ENCODE data around the gene PRIMA1.
"Not testable (repeated sequence)": the region's sequence is repeated elsewhere in the genome, so short reads cannot be mapped to it uniquely, and the experiment has no call there.

PRIMA1 gene, protein sequence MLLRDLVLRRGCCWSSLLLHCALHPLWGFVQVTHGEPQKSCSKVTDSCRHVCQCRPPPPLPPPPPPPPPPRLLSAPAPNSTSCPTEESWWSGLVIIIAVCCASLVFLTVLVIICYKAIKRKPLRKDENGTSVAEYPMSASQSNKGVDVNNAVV

GRCh38 chr14:93788293-93788542, at the start of gene PRIMA1:
Gene PRIMA1 (minus strand): TSS chr14:93788485. CDS start chr14:93787718, 767 bp downstream.
- no peak for DNase-seq (ENCODE audit: low read depth in 2 of 2)

DNA sequence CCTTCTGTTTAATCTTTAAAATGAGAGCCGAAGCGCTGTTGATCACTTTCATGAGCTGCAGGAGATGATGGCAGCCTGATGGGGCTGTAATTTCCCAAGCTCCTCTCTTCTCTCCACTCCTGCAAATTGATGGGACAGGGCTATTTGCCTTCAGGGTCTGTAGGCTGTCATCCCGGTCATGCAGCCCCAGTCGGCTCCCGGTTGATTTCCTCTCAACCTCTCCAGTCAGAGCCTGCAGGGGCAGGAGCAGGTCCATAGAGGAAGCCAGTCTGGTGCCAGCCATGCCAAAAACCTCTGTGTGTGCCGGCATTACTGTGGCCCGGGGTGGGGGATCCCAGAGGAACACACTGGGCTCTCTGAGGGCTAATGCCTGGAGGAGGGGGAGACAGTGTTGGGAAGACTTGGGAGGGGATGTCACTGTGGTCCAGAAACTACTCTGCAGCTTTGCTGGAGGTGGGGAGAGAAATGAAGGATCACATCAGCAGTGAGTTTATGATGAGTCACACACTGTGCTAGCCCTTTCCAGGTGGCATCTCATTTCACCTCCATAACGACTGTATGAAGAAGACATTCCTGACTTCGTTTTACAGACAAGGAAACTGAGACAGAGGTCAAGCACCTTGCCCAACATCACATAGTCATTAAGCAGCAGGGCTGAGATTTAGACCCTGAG, 46.5 kb upstream of the PRIMA1 start:
- no peak for DNase-seq (ENCODE audit: low read depth in 2 of 2)

DNA sequence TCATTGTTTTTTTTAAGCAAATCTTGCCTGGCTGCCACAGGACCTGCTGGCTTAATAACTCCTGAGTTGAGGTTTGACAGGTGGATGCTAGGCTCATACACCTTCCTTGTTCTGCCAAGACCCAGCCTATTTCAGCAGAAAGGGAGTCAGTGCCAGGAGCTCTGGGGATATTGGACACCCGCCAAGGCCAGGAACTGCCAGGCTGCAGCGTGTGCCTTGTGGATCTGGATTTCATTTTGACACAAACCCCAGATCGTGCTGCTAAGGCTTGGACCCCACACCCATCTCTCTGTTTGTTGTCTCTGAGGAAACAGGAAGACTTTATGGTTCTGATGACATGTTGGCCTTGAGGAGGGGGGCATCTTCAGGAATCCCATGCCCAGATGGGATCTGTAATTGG, 44.4 kb upstream of the PRIMA1 start:
- no peak for DNase-seq (ENCODE audit: low read depth in 2 of 2)

DNA sequence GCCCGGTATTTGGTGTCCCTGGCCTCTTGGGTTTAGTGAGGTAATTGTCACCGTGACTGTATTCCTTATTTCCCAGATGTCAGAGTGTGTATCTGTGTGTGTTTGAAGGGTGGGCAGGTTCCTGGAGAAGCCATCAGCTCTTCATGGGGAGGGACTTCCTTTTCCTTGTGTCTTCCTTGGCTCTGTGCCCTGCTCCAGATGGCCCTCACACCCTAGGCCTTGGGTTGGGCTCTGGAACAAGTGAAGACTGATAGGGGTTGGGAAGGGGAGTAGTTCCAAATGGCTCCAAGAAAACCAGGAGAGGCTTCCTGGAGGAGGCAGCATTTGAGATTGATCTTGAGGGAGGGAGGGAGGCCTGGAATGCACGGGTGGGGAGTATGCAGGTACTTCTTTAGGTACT, 43.8 kb upstream of the PRIMA1 start:
- DNase-seq (ENCODE audit: low read depth in 2 of 2) = no peak

GRCh38 chr14:93830753-93831461, 42.6 kb upstream of the PRIMA1 start:
- DNase-seq (ENCODE audit: low read depth in 2 of 2) = no peak

GRCh38 chr14:93829839-93830481, 41.7 kb upstream of the PRIMA1 start:
- no peak for DNase-seq (ENCODE audit: low read depth in 2 of 2)

DNA sequence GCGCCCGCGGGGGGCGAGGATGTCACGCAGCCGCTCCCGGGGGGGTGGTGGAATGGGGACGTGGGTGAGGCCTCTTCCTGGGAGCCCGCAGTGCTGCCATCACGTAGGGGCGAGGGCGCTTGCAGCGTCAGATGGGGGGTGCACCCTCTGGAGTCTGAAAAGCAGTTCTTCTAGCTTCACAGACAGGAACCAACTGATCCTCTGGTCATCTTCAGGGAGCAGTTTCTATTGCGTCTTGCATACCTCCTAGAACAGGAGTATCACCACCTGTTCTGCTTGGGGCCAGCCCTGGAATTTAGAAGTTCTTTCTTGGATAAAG, 36.9 kb upstream of the PRIMA1 start:
- no peak for DNase-seq (ENCODE audit: low read depth in 2 of 2)

- DNase-seq (ENCODE audit: low read depth in 2 of 2) = no peak
These were observed 36.4 kb upstream of the PRIMA1 start for GRCh38 chr14:93824518-93825234.

DNA sequence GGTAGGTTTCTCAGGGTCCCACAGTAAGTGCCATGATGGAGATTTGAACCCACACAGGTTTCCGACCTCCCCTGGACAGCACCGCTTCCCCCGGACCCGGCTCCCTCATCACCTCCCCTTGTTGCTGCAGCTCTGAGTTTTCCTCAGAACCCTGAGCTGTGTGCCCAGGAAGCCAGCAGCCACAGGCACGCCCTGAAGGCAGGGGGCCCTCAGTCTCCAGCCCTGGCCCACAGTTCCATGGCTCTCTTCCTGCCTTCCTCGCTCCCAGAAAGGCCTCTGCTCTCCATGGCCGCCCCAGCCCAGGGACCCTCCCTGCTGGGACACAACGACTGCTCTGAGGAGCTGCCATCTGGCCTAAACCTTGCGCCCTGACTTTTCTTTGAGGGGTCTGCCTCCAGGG, 35.8 kb upstream of the PRIMA1 start:
- no peak for DNase-seq (ENCODE audit: low read depth in 2 of 2)

- no peak for DNase-seq (ENCODE audit: low read depth in 2 of 2)
These were observed 32.8 kb upstream of the PRIMA1 start for GRCh38 chr14:93821051-93821450.

- DNase-seq (ENCODE audit: low read depth in 2 of 2) = no peak
These were observed 30.6 kb upstream of the PRIMA1 start for GRCh38 chr14:93818857-93819256.

DNA sequence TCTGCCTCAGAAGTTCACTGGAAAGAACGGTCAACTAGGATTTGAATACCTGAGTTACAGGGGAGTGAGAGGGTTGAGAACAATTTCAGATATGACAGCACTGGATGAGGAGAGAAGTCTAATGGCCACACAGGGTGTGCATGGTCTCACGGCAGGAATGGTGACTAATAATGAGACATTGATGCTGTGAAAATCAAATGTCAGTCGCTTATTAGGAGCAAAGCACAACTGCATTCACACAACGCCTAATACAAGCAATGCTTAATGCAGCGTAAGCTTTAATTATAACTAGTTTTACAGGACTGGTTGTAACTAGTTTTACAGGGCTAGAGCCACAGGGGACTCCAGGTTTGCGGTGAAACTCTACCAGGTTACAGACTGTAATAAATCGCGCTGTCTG, 23.4 kb upstream of the PRIMA1 start:
- no peak for DNase-seq (ENCODE audit: low read depth in 2 of 2)

- no peak for DNase-seq (ENCODE audit: low read depth in 2 of 2)
These were observed 22.7 kb upstream of the PRIMA1 start for GRCh38 chr14:93811020-93811419.

- not testable (repeated sequence) for DNase-seq (ENCODE audit: low read depth in 2 of 2)
These were observed 21.5 kb upstream of the PRIMA1 start for GRCh38 chr14:93809491-93810420.

DNA sequence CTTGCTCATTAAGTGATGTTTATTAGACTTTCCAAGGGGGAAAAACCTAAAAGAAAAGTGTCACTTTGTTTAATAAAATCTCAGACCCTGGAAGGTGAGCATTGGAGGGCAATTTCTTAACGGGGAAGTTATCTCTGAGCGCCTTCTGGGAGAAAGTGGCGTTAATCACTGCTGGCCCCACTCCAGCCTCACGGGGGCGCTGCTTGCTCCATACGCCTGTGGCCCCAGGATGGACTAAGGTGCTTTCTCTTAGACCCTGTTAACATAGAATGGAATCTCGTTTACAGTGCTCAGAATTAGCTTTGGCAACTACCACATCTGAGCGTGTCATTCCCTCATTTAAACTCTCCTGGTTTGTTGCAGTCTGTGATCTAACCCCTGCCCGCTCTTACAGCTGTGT, 16.4 kb upstream of the PRIMA1 start:
- no peak for DNase-seq (ENCODE audit: low read depth in 2 of 2)

DNA sequence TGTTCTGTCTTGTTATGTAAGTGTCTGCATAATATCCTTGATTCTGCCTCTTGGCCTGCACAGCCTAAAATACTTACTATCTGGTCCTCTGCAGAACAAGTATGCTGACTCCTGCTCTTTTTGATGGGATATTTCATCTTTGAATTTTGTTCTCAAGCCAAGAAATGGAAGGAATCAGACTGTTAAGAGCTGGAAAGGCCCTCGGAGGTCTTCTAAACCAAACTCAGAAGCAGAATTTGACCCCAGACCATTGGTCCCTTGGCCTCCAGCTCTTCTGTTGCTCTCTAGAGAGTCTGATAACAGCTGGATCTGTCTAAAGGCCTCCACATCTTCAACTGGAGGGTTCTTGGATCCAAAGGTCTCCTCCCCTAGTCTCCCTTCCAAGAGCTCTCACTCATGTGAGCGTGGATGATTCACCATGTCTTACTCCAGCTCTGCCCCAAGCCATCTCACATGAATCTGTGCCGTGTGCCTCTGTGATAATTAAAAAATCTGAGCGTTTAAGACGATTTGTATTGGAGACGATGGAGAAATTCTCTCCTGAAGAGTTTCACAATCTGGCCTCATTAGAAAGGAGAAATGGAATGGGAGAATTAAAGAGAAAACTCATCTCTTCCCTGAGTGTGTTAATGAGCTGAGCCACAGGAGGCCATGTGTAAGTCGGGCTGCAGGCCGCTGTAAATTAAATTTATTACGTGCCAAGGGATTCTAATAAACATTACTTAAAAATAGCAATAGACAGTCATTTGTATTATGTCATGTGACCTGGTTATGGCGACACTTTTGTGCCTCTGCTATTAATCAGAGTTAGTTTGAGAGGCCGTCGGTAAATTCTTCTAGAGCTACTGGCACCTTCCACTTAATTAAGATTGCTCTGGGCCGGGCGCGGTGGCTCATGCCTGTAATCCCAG, 15.4 kb upstream of the PRIMA1 start:
- no peak for DNase-seq (ENCODE audit: low read depth in 2 of 2)

- DNase-seq (ENCODE audit: low read depth in 2 of 2) = no peak
These were observed 12.0 kb upstream of the PRIMA1 start for GRCh38 chr14:93799989-93800921.

GRCh38 chr14:93799617-93799988, 11.3 kb upstream of the PRIMA1 start:
- DNase-seq (ENCODE audit: low read depth in 2 of 2) = no peak

GRCh38 chr14:93797536-93797935, 9.3 kb upstream of the PRIMA1 start:
- no peak for DNase-seq (ENCODE audit: low read depth in 2 of 2)
